DND-41 (cell line): Measurements from ENCODE around the gene PNMA1.

Source experiments
- ATAC-seq: fragments of 200-7000 bp; cut with Tn5 transposase; 3 replicates; pipeline ENCODE4 v1.9.1; 2021; ENCODE audit warnings: low read depth; ENCODE audit not compliant: insufficient read depth
- DNase-seq: peaks from one replicate; pipeline ENCODE4 v3.0.0-alpha.2; 2020
- H2AFZ ChIP-seq: 2 replicates; pipeline ENCODE4 v1.6.0; 2012; ENCODE audit warnings: low read depth, low read length
- H3K27ac ChIP-seq: 2 replicates; pipeline ENCODE4 v1.5.1; 2012; ENCODE audit warnings: low read length, inconsistent platforms
- H3K27me3 ChIP-seq: fragments of 200-600 bp; sonication (generic); 2 replicates; pipeline ENCODE4 v1.6.0; 2012; ENCODE audit warnings: low read length, mild to moderate bottlenecking, inconsistent platforms; ENCODE audit not compliant: insufficient read depth, poor library complexity
- H3K36me3 ChIP-seq: 2 replicates; pipeline ENCODE4 v1.5.1; 2012; ENCODE audit warnings: low read length, inconsistent platforms; ENCODE audit not compliant: insufficient read depth
- H3K4me1 ChIP-seq: 2 replicates; pipeline ENCODE4 v1.5.1; 2012; ENCODE audit warnings: mild to moderate bottlenecking, low read length; ENCODE audit not compliant: insufficient read depth
- H3K4me2 ChIP-seq: 2 replicates; pipeline ENCODE4 v1.6.0; 2012; ENCODE audit warnings: mild to moderate bottlenecking, moderate library complexity, low read length, inconsistent platforms; ENCODE audit not compliant: insufficient read depth
- H3K4me3 ChIP-seq, 2 experiments: fragments of 200-600 bp in 1 of 2; shearing (Covaris generic) in 1 of 2; 2 replicates each; pipeline ENCODE4 v1.5.1; 2012 to 2016; ENCODE audit warnings: inconsistent platforms in 2 of 2, low read length in 2 of 2, mild to moderate bottlenecking in 2 of 2, low read depth in 1 of 2, moderate library complexity in 1 of 2
- H3K79me2 ChIP-seq: 2 replicates; pipeline ENCODE4 v1.6.0; 2012; ENCODE audit warnings: low read length, inconsistent platforms; ENCODE audit not compliant: insufficient read depth
- H3K9ac ChIP-seq: 2 replicates; pipeline ENCODE4 v1.6.0; 2012; ENCODE audit warnings: low read depth, mild to moderate bottlenecking, inconsistent platforms, low read length, moderate library complexity
- H3K9me3 ChIP-seq: 2 replicates; pipeline ENCODE4 v1.5.1; 2012; ENCODE audit warnings: low read length, moderate library complexity, mild to moderate bottlenecking, inconsistent platforms; ENCODE audit not compliant: insufficient read depth, severe bottlenecking
- H4K20me1 ChIP-seq: 2 replicates; pipeline ENCODE4 v1.6.0; 2012; ENCODE audit warnings: low read length; ENCODE audit not compliant: insufficient read depth
- EZH2 ChIP-seq: IDR thresholded peaks from 3 replicates; pipeline ENCODE4 v1.6.1; 2012; ENCODE audit warnings: borderline replicate concordance, low read depth, mild to moderate bottlenecking, moderate library complexity, low read length, inconsistent platforms; ENCODE audit not compliant: severe bottlenecking
- TF ChIP-seq, protein P1 (sequence below): IDR thresholded peaks from 2 replicates; pipeline ENCODE4 v1.5.1; 2012; ENCODE audit warnings: borderline replicate concordance, low read length, moderate library complexity, mild to moderate bottlenecking; ENCODE audit not compliant: poor library complexity, severe bottlenecking; ENCODE audit errors: extremely low read depth

The PNMA1 gene

GRCh38 chr14:73757381-73757780 is 43.2 kb upstream of the PNMA1 start:
- Histone ChIP-seq H3K9ac (peak overlapping the region; percentile 85; the same call in 1 of the 2 replicates), H3K36me3 (peaks cover 2% of the 10 kb centered on the region; the same call in 1 of the 2 replicates), H3K27me3 (no peaks in the 10 kb centered on the region), H4K20me1 (peaks cover 84% of the 10 kb centered on the region), H3K9me3 (no peaks in the 10 kb centered on the region), H3K79me2 (peaks cover 86% of the 10 kb centered on the region), H2AFZ (no peak overlapping the region), H3K4me2 (peak overlapping the region; percentile 95; the same call in 1 of the 2 replicates), H3K4me1 (peaks cover 71% of the 10 kb centered on the region), H3K4me3 (no peak overlapping the region), H3K27ac (no peak overlapping the region)
- no peak for TF ChIP-seq EZH2
- TF ChIP-seq, protein P1, sequence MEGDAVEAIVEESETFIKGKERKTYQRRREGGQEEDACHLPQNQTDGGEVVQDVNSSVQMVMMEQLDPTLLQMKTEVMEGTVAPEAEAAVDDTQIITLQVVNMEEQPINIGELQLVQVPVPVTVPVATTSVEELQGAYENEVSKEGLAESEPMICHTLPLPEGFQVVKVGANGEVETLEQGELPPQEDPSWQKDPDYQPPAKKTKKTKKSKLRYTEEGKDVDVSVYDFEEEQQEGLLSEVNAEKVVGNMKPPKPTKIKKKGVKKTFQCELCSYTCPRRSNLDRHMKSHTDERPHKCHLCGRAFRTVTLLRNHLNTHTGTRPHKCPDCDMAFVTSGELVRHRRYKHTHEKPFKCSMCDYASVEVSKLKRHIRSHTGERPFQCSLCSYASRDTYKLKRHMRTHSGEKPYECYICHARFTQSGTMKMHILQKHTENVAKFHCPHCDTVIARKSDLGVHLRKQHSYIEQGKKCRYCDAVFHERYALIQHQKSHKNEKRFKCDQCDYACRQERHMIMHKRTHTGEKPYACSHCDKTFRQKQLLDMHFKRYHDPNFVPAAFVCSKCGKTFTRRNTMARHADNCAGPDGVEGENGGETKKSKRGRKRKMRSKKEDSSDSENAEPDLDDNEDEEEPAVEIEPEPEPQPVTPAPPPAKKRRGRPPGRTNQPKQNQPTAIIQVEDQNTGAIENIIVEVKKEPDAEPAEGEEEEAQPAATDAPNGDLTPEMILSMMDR = no peak
- ATAC-seq (no peak), DNase-seq (no peak)

DNA sequence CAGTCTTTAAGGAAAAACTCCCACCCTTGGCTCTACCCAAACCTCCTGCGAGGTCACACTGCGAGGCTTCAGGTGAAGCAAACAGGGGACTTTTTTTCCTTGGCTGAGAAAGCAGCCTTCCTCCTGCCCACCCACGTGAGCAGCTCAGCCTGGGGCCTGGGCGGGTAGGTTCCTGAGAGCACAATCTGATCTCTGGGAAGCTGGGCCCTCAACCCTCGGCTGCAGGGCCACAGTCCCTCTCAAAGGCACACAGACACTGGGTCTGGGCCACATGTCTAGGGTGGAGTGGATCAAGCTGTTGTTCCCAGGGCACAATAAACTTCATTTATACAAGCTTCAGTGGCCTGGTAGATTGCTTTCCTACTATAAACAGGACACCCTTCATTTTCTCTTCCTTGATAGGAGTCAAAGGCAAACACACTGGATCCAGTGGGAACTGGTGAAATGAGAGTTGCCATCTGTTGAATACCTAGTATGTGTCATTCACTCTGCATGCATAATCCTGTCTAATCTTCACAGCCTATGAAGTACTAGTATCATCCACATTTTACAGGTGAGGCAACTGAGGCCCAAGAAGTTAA is 41.3 kb upstream of the PNMA1 start:
- Histone ChIP-seq H3K27me3 (no peaks in the 10 kb centered on the region), H3K79me2 (peaks cover 92% of the 10 kb centered on the region), H3K9me3 (no peaks in the 10 kb centered on the region), H3K4me3 (no peak overlapping the region), H3K9ac (no peak overlapping the region), H3K4me1 (peaks cover 61% of the 10 kb centered on the region), H2AFZ (no peak overlapping the region), H3K36me3 (peaks cover 7% of the 10 kb centered on the region; the same call in 1 of the 2 replicates), H3K4me2 (no peak overlapping the region), H4K20me1 (peaks cover 83% of the 10 kb centered on the region), H3K27ac (peak overlapping the region; percentile 36; the same call in 1 of the 2 replicates)
- DNase-seq (no peak), ATAC-seq (no peak)
- TF ChIP-seq, protein P1 = no peak
- no peak for TF ChIP-seq EZH2

- ATAC-seq = no peak
- Histone ChIP-seq H2AFZ (no peak overlapping the region), H3K27me3 (no peaks in the 10 kb centered on the region), H3K36me3 (peaks cover 7% of the 10 kb centered on the region; the same call in 1 of the 2 replicates), H3K27ac (peak overlapping the region; percentile 32; the same call in 1 of the 2 replicates), H3K4me2 (no peak overlapping the region), H4K20me1 (peaks cover 88% of the 10 kb centered on the region), H3K4me1 (peaks cover 59% of the 10 kb centered on the region), H3K9me3 (no peaks in the 10 kb centered on the region), H3K9ac (no peak overlapping the region), H3K79me2 (peaks cover 98% of the 10 kb centered on the region), H3K4me3 (no peak overlapping the region)
- TF ChIP-seq, protein P1 = no peak
- TF ChIP-seq EZH2 = no peak
- no peak for DNase-seq
Observed at GRCh38 chr14:73754911-73755360, 40.8 kb upstream of the PNMA1 start.
